GM12892 (cell line): Measurements from ENCODE around the gene PTPRN2.
"Not testable (repeated sequence)": the region's sequence is repeated elsewhere in the genome, so short reads cannot be mapped to it uniquely, and the experiment has no call there.

Experiments used
- DNase-seq: peaks from one replicate; pipeline ENCODE4 v3.0.0; 2011; ENCODE audit not compliant: insufficient read length
- FAIRE-seq: peaks from 2 replicates; lab custom pipeline; 2011; peaks lifted over from hg19 to GRCh38; lab: Jason Lieb, UNC
- POLR2A ChIP-seq: IDR thresholded peaks from 2 replicates; pipeline ENCODE4 v1.6.1; 2011; ENCODE audit warnings: low read depth, low read length, control low read depth
- POLR2AphosphoS5 ChIP-seq: IDR thresholded peaks from 2 replicates; pipeline ENCODE4 v1.6.1; 2011; ENCODE audit warnings: low read depth, low read length, control low read depth
- TAF1 ChIP-seq: IDR thresholded peaks from 2 replicates; pipeline ENCODE4 v1.6.1; 2011; ENCODE audit warnings: low read depth, mild to moderate bottlenecking, control low read depth, low read length, borderline replicate concordance

Gene PTPRN2

DNA sequence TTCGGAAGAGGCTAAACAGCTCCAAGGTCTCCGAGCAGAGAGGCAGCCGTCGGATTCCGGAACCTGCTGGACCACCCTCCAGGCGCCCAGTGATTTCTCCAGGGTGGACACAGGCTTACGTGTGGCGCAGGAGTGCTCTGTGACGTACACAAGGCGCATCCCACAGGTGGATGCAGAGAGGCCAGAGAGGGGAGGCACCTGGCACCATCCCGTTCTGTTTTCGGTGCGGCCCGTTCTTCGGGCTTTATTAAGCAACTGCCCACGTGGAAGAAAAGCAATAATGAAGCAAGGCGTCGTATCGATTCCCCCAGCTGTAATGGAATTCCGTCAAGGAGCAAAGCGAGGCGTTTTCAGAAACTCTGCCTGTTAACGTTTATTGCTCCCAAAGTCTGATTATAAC, 163.6 kb downstream of the PTPRN2 start:
- DNase-seq (no peak), FAIRE-seq (no peak)
- TF ChIP-seq TAF1 (no peak), POLR2A (no peak), POLR2AphosphoS5 (no peak)

DNA sequence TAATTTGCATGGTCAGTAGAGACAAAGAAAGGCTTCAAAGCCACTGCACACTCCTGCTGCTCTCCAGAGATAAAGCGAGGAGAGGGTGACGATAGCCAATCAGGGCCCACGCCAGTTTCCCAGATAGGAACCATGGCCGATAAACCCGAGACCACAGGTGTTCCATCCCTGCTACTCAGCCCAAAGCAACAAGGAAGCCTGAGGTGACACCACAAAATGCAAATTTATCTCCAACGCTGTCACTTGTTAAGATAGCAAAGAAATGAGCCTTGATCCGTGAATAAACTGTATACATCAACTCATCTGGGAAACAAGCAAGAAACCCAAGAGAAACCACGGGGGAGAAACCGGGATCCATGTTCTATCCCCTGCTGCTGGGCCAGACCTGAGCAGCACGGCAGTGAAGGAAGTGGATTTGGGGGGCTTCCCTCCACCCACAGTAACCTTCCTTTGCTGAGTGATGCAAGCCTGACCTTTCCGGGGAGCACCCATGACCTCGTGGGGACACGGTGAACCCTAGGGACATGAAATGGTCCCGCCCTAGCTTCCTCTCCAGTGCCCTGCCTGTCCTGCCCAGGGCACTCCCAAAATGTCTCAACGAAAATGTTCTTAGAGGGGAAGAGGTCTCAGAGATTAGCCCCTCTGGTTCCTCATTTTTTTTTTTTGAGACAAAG, 164.6 kb downstream of the PTPRN2 start:
- TF ChIP-seq POLR2AphosphoS5 (no peak), TAF1 (no peak)
- no peak for FAIRE-seq
- no peak for DNase-seq

DNA sequence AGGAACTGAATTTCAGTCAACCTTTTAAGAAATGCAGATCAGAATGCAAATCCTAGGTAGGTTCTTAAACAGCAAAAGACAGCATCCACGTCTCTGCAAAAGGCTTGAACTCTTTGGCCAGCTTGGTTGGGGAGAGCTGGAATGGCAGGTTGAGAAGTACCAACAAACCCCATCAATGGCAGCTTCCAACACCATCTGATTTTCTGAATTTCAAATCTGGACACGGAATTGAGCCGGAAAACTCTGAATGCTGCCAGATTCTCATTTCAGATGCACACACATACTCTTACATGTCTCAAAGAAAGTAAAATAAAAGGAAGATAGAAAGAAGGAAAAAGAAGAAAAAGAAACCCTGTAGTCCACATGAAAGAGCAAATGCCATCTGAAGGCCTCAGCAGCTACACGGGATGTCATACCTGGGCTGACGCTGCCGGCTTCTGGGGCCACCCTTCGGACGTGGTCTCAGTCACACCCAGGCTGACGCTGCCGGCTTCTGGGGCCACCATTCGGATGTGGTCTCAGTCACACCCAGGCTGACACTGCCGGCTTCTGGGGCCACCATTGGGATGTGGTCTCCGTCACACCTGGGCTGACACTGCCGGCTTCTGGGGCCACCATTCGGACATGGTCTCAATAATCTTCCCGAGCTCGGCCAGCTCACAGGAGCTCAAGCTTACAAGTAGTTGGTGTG, 165.3 kb downstream of the PTPRN2 start:
- no peak for FAIRE-seq
- TF ChIP-seq POLR2AphosphoS5 (no peak), TAF1 (no peak), POLR2A (no peak)

DNA sequence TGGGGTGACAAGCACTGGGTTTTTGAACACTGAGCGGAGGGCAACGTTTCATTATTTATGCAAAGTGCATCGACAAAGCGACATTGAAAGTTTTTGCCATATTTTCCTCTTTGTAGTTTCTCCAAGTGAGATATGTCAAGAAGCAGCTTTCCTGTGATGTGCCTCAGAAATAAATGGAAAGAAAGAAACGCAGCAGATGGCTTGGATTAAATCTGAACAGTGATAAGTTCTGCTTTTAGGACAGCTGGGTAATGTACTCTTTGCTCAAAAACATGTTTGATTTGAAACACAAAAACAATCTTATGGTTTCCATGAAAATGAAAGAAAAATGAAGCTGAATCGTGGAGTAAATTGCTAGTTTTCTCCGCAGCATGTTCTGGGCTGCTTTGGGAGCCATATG, 166.3 kb downstream of the PTPRN2 start:
- DNase-seq: no peak
- FAIRE-seq: no peak
- no peak for TF ChIP-seq TAF1
- TF ChIP-seq POLR2A: no peak
- no peak for TF ChIP-seq POLR2AphosphoS5

More for the DNA sequence above, 165.3 kb downstream of the PTPRN2 start:
- DNase-seq: no peak

DNA sequence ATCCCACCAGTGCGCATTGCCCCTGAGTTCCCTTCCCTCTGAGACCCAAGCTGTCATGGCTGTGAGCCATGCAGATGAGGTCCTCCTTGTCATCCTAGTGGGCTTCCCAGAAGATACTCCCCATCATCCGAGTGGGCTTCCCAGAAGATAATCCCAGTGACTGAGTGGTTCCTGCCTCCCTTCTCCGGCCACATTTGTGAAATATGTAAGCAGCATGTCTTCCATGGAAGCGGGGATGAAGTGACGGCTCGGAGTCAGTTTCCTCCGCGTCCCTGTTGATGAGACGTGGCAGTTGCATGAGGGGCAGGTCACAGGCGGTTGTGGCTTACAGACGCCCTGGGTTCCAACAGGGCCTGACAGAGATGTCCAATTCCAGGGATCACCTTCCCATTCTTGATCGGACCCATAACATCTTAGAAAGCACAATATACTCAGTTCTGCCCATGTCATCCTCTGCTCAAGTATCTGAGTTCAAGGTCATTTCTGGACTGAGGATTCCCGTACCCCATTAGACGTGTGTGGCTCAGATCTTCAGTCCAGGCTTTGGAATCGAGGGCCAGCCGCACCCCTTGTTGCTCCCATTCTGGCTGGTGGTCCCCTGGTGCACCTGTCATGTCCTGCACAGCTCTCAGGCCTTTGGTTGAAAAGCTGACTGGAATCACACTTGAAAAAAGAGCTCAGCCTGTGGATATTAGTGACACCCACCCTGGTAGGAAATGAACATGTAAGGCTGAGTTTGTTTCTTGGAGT, 166.9 kb downstream of the PTPRN2 start:
- FAIRE-seq: no peak
- TF ChIP-seq POLR2A (no peak), TAF1 (no peak), POLR2AphosphoS5 (no peak)
- no peak for DNase-seq

DNA sequence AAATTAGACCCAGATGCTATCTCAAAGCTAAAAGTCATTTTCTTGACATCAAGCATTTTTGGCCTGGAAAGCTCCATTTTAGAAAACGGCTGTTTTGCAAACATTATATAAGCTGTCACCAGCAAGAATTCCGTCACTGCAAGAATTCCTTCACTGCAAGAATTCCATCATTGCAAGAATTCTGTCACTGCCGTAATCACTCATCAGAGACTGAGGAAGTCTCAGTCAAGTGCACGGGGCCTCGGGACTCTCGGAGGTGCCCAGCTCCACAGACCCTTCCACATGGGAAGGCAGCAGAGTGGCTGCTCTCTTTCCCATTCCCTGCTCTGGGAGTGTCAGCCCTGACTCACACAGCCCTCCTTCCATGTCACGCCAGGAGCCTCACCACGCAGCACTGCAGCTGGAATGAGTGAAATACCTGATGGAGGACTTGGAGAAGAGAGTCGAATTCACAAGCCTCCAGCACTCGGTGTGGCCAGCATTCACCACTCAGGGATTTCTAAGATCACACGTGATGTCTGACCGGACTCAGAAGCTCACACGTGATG, 168.3 kb downstream of the PTPRN2 start:
- FAIRE-seq (no peak), DNase-seq (no peak)
- TF ChIP-seq POLR2AphosphoS5: no peak
- no peak for TF ChIP-seq TAF1
- no peak for TF ChIP-seq POLR2A

DNA sequence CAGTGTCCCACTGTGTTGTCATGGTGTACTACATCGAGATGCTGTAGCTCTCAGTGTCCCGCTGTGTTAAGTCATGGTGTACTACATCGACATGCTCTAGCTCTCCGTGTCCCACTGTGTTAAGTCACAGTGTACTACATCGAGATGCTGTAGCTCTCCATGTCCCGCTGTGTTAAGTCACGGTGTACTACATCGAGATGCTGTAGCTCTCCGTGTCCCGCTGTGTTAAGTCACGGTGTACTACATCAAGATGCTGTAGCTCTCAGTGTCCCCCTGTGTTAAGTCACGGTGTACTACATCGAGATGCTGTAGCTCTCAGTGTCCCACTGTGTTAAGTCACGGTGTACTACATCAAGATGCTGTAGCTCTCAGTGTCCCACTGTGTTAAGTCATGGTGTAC, 169.2 kb downstream of the PTPRN2 start:
- FAIRE-seq, DNase-seq: not testable (repeated sequence)

DNA sequence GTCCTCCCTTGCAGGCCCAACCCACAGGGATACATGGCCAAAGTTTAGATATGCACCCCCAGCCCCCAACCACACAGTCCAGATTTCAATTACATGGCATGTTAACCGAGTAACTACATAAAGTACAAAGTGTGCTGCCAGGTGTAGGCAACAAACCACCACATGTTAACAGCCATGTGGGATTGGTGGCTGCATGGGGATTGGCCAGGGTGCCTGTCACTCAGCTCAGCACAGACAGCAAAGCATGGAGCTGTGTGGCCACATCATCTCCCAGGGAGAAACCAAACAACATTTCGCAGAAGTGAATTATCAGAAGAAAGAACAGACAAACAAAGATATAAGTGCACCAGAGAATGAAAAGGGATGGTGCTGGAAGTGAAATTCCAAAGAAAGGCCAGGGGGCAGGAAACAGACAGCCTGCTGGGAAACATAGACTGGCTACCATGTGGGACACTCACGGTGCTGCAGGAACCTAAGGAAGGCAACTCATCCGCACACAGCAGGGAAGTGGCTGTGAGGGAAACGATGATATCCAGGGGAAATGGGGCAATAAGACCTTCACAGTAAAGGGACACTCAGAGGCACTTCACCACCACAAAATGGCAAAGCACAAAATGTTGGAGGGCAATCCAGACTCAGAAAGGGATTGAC, 171.2 kb downstream of the PTPRN2 start:
- DNase-seq (no peak), FAIRE-seq (no peak)
- TF ChIP-seq TAF1: no peak
- no peak for TF ChIP-seq POLR2A
- no peak for TF ChIP-seq POLR2AphosphoS5

DNA sequence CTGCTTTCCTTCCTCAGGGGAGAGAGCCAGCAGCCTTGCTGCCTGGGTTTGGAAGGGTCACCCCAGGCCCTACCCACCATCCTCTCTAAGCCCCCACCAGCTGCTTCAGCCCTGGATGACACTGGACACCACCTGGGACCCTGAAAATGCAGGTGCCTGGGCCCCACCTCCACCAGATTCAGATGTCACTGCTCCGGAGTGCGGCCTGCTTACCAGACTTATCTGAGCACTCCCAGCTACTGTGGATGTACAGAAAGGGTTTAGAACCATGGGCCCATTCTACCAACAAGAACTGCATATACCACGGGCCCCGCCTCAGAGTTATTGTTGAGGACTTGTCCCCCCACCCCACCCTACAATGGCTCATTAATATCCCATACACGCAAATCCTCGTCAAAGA, 172.3 kb downstream of the PTPRN2 start:
- no peak for FAIRE-seq
- DNase-seq: no peak
- TF ChIP-seq POLR2AphosphoS5 (no peak), POLR2A (no peak), TAF1 (no peak)

DNA sequence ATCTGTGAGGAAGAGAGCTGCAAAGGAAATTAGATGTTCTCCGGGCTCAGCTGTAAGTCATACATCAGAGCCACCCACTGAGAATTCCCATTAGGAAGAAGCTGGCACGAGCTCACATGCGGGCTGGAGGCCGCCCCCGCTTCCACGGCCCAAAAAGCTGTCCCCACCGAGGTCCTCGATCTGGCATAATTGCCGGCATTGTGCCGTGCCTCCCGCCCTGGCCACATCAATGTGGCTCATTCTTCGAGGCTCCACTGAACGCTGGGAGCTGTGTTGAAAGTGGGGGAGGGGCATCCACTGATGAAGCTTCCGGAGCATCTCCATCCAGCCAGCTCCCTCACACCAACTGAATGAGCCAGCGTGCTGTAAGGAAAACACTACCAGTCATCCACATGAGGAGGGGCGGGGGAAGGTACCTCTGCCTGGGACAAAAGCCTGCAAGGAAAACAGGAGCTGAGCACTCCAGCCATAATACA, 173.1 kb downstream of the PTPRN2 start:
- DNase-seq (no peak), FAIRE-seq (no peak)
- no peak for TF ChIP-seq POLR2AphosphoS5
- no peak for TF ChIP-seq TAF1
- TF ChIP-seq POLR2A: no peak

GRCh38 chr7:158414002-158414401, 173.6 kb downstream of the PTPRN2 start:
- no peak for FAIRE-seq
- DNase-seq: no peak
- TF ChIP-seq TAF1: no peak
- TF ChIP-seq POLR2AphosphoS5: no peak
- no peak for TF ChIP-seq POLR2A
